Stimulated activated CD8-positive, alpha-beta memory T cell treated with anti-CD3 and anti-CD28 coated beads, Interleukin-7, amount 100 ng/mL, for 4 hours (primary cell): Measurements from ENCODE around the gene LRRC49.

Experiments used
- DNase-seq, 2 donors: peaks; one replicate each; pipeline ENCODE4 v3.0.0-alpha.2; 2020; ENCODE audit warnings: low read depth in 2 of 2

The LRRC49 gene

DNA sequence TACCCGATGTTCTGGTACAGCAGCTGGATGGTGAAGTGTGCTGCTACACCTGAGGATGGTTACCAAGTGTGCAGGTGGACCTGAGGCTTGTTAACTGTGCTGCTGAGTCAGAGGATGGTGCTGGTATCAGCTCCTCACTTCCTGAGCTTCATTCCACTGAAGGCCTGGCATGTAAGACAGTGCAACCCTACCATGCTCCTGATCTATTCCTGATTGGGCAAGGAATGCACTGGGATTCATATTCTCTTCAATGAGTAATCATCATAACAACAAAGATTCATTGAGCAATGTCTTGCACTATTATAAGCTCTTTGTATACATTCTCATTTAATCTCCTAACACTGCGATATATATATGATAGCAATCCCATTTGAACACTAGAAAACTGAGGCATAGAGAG is 159.7 kb downstream of the LRRC49 start:
- DNase-seq, result no peak

DNA sequence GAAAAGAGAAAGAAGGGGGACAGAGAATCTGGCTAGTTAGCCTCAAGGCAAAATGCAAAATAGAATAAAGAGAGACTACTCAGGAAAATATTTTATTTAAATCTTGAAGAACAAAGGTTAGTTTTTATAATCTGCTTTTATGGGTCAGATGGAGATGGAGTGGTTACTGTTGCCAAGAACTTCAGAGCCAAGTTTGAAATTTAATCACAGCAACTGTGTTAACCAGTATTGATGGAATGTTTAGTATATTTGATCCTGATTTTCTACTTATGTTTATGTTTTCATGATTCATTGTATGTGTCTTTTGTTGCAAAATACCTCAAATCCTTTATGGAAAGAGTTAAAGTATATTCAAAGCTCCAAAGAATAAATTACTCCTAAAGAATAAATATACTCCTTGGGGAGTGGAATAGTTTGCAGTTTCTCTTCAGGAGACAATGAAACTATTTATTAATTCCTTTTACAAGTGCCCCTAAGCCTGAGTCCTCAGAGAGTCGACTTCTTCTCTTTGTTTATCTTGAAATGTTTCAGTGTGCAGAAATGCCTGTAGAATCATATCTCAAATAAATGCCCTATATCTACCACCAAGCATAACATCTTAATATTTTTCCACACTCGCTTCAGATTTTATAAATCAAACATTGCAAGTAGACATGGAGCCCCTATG is 161.8 kb downstream of the LRRC49 start:
- no peak for DNase-seq

DNA sequence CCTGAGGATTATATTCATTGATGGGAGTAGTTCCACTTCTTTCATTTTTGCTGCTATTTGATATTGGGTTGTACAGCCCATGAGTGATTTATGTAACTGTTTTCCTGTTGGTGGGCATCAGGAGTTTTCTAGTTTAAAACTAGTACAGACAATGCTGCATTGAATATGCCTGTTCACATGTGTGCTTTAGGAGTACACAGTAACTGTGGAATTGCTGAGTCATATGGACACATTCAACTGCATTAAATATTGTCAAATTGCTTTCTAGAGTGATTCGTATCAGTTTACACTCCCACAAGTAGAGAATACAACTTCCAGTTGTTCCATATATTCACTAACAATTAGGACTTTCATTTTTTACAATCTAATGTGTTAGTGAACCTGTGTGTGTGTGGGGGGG is 162.8 kb downstream of the LRRC49 start:
- DNase-seq, result no peak

DNA sequence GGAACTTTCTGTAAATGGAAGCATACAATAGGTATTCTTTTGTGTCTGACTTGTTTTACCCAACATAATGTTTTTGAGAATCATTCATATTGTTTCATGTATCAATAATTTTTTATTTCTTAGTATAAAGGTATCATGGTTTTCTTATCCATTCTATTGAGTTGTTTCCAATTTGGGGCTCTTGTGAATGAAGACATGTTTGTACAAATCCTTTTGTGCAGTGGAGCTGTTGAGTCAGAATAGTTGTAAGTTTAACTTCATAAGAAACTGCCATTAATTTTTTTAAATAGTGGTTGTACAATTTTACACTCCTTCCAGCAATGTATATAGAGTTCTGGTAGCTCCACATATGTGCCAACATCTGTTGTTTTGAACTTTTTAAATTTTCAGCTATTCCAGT is 163.5 kb downstream of the LRRC49 start:
- no peak for DNase-seq

DNA sequence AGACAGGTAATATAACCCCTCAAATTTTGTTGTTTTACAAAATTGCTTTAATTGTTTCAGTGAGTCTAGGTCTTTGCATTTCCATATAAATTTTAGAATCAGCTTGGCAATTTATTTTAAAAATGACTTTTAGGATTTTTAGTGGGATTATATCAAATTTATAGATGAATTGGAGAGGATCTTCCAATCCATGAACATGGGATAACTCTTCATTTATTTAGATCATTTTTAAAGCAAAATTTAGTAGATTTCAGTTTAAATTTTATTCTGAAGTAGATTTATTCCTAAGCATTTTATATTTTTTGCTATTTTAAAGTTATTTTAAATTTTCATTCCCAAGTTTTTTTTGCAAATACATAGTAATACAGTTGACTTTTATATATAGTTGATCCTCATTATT is 164.5 kb downstream of the LRRC49 start:
- no peak for DNase-seq

DNA sequence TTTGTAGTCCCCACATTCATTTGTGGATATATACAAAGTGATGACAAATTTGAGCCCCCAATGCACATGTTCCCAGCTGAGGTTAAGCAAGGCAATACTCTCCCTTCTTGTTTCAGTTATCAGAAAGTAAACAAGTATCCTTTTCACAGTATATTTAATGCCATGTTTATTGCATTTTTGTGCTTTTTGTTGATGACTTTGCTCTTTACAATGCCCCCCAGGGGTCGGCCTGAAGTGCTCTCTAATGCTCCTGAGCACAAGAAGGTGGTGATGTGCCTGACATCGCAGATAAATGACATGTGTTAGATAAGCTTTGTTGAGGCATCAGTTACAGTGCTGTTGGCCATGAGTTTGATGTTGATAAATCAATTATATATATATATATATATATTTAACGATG is 165.0 kb downstream of the LRRC49 start:
- DNase-seq, result no peak

DNA sequence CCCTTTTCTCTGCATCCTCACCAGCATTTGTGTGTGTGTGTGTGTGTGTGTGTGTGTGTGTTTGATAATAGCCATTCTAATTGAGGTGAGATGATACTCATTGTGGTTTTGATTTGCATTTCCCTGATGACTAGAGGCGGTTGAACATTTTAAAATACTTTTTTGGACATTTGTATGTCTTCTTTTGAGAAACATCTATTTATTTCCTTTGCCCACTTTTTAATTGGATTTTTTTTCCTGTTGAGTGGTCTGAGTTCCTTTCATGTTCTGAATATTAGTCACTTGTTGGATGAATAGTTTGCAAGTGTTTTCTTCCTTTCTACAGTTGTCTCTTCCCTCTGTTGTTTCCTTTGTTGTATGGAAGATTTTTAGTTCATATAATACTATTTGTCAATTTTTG is 168.4 kb downstream of the LRRC49 start:
- DNase-seq, result no peak

DNA sequence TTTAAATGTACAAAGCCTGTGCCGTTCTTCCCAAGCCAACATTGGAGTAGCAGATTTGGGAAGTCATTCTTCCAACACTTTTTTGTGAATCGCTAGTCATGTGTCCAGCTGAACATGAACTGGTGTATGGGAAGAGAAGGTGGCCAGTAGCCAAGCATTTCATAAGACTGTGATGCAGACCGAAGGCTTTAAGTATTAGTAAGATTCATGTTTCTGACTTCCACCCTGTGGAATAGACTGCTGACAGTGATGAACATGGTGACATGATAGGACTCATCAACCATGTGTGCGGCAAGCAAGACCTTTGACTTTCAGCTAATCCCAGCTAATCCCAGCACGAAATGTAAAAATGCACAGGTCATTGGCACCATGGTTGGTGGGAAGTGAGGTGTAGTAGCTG is 174.4 kb downstream of the LRRC49 start:
- no peak for DNase-seq

DNA sequence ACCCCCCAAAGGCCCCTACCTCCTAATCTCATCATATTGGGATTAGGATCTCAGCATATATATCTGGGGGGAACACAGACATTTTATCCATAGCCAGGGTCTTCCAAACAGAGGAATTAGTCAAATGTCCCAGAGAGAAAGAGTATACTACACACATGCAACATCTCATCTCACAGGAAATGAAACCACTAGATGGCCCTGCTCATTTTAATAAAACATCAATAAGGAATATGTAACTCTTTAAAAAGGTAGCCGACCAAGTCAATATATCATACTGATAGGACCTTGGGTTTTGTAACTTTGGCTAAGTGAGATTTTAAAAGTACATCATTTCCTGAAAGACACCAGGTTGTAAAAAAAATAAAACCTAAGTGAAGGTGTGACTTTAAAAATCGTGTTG is 177.1 kb downstream of the LRRC49 start:
- no peak for DNase-seq

DNA sequence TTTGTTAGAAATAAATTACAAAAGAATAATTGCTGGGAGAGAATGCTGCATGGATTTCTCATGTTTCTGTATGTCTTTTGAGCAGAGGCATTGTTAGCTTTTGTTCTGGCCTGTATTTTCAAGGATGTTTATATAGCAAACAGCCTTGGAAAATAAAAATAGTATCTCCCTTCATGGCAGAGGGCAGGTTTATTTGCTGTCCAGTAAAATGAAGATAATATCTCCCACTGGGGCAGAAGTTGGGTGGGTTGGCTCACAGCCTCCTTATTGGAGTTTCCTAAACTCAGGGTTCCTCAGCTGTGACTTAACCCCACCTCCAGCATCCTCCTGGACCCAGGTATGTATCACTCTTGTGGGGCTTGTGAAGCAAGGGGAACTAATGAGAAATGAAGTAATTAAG is 178.9 kb downstream of the LRRC49 start:
- DNase-seq, result no peak

DNA sequence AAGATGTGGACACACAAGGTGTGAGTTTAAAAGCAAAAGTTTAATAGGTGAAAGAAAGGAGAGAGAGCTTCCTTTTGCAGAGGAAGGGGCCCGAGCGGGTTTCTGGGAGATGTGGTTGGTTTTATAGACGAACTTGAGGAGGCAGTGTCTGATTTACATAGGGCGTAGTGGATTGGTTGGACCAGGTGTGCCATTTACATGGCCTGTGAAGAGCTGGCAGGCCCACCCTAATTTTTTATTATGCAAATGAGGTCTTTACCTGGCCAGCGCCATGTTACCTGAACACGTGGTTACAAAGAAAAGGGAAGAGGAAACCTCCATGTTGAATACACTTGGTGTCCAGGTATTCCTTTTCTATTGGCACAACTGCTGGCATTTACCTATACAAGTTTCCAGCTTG is 179.8 kb downstream of the LRRC49 start:
- no peak for DNase-seq

DNA sequence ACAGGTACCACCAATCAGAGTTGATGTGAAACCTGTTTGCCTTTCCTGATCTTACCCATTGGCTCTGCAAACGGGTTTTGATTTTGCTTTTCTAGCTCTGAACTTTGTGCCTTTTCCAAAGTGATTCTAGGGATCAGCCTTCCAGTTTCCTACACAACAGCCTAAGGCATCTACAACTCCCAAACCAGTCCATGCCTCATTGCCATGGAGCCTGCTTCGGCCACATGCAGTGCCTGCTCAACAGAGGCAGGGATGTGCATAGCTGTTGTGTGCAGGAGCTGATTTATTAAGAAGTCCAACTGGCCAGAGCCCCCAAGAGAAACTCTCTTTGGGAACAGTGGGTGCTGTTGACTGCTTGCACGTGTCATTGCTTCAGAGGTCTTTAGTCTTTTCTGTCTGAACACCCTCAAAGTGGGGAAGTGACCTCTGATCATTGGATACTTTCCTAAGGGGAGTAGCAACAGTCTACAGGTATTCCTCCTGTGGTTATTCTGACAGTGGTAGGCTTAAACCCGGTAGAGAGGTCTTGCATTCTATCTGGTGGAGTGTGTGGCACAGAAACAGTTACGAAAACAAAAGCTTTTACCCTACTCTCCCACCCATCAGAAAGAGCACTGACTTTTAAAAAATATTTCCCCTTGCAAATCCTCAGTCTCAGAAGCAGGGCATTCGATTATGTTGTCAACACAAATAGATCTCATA is 186.0 kb downstream of the LRRC49 start:
- no peak for DNase-seq

DNA sequence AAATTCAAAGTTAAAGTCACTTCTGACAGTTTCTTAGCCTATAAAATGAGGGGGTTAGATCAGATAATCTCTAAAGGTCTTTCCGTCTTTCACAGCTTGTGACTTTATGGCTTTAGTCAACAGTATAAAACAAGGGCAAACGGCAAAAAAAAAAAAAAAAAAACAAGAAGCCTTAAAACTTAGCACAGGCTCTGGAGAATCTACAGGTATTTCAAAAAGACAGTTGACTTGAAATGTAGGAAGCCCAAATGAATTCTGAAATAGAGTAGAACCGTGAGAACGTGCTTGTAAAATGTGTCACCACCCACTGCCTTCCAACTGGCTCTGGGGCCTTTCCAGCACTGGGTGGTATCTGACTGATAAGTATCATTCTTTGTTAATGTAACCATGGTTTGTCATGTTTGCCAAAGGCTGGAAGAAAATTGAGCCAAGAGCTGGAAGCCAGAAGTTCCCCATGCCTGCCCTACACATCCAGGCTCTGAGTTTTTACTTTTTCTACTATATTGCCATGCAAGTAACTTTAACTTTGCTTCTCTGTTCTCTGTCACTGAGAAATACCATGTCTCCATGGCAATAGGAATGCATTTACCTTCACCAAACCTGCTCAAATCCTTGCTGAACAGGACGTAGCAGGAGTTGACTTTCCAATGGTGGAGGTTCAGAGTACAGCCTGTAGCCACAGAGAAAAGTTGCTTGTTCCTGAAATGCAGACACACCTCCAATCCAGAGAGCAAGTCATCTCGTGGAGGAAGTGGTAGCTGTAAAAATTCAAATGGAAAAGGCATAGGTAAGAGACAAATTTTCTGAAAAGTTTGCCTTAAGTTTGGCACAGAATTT is 186.8 kb downstream of the LRRC49 start:
- DNase-seq, result no peak

DNA sequence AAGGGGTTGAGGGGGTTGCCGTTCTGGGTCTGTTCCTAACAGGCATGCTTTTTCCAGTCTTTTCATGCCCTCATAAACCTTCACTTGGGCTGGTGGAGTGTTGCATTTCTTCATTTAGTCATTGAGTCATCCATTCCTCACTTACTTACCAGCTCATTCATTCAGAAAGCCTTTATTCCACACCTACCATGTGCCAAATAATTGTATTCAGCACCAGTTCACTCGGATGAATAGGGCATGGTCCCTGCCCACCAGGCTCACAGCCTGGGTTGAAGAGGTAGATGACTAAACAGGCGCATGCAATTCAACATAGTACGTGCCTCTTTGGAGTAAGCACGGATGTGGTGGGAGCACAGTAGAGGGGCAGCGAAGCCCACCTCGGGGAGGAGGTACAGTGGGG is 187.5 kb downstream of the LRRC49 start:
- DNase-seq, result no peak

DNA sequence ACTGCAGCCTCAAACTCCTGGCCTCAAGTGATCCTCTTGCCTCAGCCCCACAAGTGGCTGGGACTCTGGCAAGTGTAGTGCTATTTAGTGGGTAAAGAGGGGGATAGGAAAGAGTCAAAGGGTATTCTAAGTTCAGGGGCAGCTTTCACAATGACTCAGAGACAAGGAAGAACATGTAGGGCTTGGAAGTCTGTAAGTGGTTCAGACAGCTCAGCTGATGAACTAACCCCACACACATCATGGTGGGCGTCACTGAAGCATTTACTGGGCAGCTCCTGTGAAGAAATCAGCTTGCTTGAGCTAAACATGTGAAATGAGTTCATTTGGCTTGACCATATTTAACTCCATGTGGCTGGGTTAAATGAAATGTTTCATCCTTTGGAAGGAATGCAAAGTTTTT is 188.1 kb downstream of the LRRC49 start:
- DNase-seq, result no peak

DNA sequence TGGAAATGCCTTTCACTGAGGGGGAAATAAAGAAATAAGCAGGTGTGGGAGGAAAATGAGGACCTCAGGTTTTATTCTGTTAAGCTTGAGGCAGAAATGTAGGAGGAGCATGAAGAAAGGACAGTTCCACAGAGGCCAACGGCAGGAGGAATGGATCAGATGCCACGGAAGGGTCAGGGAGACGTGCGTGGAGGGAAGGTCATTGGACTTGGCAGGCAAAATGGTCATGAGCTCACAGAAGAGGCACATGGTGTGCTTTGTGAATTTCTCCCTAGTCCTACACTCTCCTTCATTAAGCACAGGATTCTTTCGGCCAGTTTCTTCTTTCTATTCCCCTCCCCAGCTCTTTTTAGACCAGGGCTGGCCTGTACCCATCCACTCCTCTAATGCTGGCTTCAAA is 190.2 kb downstream of the LRRC49 start:
- DNase-seq, result no peak

DNA sequence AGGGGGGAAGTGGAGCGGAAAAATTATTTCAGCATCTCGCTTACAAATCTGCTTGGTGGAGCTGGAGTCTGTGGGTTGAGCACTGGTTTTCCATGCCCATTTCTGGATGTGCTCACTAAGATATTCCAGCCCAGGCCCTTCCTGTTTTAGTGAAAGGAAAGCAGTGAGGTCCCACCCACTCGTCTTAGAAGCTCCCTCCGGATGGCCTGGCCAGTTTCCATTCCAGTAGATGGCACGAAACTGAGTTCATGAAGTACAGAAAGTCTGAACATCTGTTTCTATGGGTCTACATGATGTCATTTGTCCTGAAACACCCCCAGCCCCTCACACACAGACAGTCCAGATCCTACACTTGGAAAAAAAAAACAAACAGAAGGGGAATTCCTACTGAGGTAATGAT is 190.7 kb downstream of the LRRC49 start:
- no peak for DNase-seq

DNA sequence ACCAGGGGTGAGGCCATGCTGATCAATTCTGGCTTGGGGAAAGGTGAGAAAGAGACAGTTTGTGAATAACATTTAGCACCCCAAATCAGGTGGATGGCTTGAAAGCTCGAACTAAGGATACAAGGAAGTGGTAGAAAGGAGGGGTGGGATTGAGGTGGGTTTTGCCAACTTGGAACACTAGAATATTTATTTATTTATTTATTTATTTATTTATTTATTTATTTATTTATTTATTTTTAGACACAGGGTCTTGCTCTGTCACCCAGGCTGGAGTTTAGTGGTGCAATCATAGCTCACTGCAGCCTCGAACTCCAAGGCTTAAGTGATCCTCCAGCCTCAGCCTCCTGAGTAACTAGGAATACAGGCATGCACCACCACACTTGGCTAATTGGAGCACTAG is 191.6 kb downstream of the LRRC49 start:
- DNase-seq, result no peak

DNA sequence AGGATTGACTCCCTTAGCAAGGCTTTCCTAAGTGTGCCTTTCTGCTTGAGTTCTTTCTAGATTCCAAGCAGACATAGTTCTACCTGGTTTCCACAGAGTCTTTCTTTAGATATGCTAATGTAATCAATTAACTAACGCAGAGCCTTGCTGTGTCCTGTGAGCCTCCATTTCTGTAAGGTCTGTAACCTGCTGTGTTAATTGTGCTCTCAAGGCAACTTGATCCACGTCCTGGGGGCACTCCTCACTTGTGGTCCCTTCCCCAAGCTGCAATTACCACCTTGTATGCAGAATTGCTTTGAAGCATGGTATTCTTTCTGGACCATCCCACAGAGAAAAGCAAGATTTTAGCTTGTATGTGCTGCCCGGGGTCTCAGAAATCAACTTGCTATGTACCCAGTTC is 193.2 kb downstream of the LRRC49 start:
- DNase-seq, result no peak

DNA sequence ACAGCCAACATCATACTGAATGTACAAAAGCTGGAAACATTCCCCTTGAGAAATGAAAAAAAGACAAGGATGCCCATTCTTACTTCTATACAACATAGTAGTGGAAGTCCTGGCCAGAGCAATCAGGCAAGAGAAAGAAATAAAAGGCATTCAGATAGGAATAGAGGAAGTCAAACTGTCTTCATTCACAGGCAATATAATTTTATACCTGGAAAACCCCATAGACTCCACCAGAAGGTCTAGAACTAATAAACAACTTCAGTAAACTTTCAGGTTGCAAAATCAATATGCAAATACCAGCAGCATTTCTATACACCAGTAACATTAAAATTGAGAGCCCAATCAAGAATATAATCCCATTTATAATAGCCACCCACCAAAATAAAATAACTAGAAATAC is 195.5 kb downstream of the LRRC49 start:
- no peak for DNase-seq

DNA sequence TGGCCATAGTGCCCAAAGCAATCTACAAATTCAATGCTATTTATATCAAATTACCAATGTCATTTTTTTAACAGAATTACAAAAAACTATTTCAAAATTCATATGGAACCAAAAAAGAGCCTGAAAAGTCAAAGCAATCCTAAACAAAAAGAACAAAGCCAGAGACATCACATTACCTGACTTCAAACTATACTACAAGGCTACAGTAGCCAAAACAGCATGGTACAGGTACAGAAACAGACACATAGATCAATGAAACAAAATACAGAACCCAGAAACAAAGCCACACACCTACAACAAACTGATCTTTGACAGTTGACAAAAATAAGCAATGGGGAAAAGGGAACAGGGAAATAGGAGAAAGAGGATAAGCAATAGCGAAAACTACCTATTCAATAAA is 196.1 kb downstream of the LRRC49 start:
- no peak for DNase-seq

DNA sequence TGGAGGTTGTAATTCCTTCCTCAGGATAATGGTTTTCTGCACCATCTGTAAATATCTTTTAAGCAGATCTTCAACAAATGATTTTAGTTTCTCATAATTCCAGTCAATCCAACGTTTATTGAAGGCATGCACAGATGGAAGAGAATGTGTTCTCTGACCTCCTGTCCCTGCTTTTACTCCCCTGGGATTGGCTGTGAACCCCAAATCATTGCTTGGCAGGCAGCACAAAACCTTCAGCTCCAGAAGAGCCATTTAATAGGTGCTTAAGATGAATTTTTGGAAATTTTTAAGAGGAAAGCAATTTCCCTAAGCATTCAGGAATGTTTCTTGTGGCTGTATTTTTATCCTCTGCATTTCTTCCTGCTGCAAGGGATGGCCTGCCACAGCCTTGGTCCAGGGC is 197.2 kb downstream of the LRRC49 start:
- no peak for DNase-seq

DNA sequence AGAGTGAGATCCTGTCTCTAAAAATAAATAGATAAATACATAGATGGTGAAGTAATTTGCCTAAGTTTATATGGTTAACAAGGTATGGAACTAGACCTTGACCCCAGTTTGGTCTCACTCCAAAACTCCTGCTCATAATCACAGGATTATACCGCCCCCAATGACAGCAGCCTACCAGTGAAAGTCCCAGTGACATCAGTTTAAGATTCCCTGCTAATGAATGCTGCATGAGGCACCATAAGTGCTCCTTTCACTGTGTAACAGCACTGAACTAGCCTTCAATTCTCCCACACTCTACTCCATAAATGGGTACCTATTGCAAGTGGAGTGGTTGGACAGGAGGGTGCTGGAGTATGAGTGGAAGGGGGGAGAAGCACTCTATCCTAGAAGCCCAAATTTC is 199.0 kb downstream of the LRRC49 start:
- no peak for DNase-seq
